Adrenal gland (tissue), 5 donors: ENCODE data around the gene FMNL3.

Experiments
- CTCF ChIP-seq, 6 experiments: fragments of 450-650 bp in 4 of 6; fragments of 200-600 bp in 2 of 6; sonication (generic) in 1 of 6; IDR thresholded peaks; 1 replicate in 5 of 6; 2 replicates in 1 of 6; pipeline versions ENCODE4 v1.5.1 to v1.8.0; 2016 to 2021; ENCODE audit warnings: antibody characterized with exemption in 6 of 6, mild to moderate bottlenecking in 2 of 6, moderate library complexity in 1 of 6
- POLR2A ChIP-seq, 2 donors: fragments of 450-650 bp; IDR thresholded peaks; one replicate each; pipeline ENCODE4 v1.6.1; 2017; ENCODE audit warnings: antibody characterized with exemption in 2 of 2, mild to moderate bottlenecking in 2 of 2, moderate library complexity in 1 of 2
- donor health status: DM: no; HTN: no; CAD: no.

DNA sequence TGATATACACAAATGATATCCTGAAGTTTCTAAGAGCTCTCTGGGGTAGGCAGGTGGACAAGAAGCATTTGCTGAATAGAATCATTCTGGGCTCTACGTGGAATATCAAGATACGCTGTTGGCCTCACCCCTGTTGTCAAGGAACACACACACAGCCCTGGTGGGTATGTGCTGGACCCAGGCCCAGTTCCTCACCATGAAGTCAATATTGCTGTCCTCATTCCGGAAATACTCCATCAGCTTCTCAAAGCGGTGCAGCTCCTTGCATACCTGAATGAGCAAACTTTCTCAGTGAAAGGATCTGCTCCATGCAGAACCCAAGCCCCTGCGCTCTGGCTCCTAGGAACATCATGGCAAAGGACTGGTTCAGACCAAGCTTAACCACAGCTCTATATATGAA is 52.5 kb downstream of the FMNL3 start:
- TF ChIP-seq CTCF (IDR thresholded peaks at IDR 0.05) (no peak), POLR2A (IDR thresholded peaks at IDR 0.05) (no peak)
